Mucosa of rectum (tissue), 2 donors: ENCODE measurements around the gene ASH1L.

ENCODE experiments used
- H3K27ac ChIP-seq, 2 donors: one replicate each; pipeline ENCODE4 v1.7.0; 2013; ENCODE audit warnings: inconsistent platforms in 2 of 2, low read depth in 2 of 2, low read length in 2 of 2
- H3K27me3 ChIP-seq, 2 donors: one replicate each; pipeline ENCODE4 v1.7.0; 2013; ENCODE audit warnings: low read length in 2 of 2; ENCODE audit not compliant: control insufficient read depth in 2 of 2, insufficient read depth in 2 of 2
- H3K36me3 ChIP-seq, 2 donors: one replicate each; pipeline ENCODE4 v1.7.0; 2013; ENCODE audit warnings: low read length in 2 of 2; ENCODE audit not compliant: control insufficient read depth in 2 of 2, insufficient read depth in 2 of 2
- H3K4me1 ChIP-seq, 2 donors: one replicate each; pipeline ENCODE4 v1.7.0; 2013; ENCODE audit warnings: low read length in 2 of 2, mild to moderate bottlenecking in 1 of 2; ENCODE audit not compliant: control insufficient read depth in 2 of 2, insufficient read depth in 2 of 2
- H3K4me3 ChIP-seq, 2 donors: one replicate each; pipeline ENCODE4 v1.7.0; 2013; ENCODE audit warnings: low read length in 2 of 2
- H3K9ac ChIP-seq, 2 donors: one replicate each; pipeline ENCODE4 v1.7.0; 2013; ENCODE audit warnings: low read length in 2 of 2, low read depth in 1 of 2, mild to moderate bottlenecking in 1 of 2
- H3K9me3 ChIP-seq, 2 donors: one replicate each; pipeline ENCODE4 v1.7.0; 2013; ENCODE audit warnings: low read length in 2 of 2; ENCODE audit not compliant: control insufficient read depth in 2 of 2
- donor health status: healthy.
- donor health status: Normal muscosa, but diverticular disease.

Gene ASH1L

GRCh38 chr1:155285631-155286044 is 277.0 kb downstream of the ASH1L start:
- Histone ChIP-seq H3K27me3 (no peaks in the 10 kb centered on the region), H3K4me3 (no peak overlapping the region), H3K9me3 (no peaks in the 10 kb centered on the region), H3K9ac (no peak overlapping the region), H3K4me1 (no peaks in the 10 kb centered on the region), H3K36me3 (peaks cover 5 to 10% of the 10 kb centered on the region in 2 donors), H3K27ac (no peak overlapping the region)
